GM18868 (cell line): Measurements from ENCODE around the gene GHRH.

Source experiments
- ATAC-seq: cut with Tn5 transposase; IDR thresholded peaks from one replicate; pipeline ENCODE4 v1.9.1; 2021; ENCODE audit warnings: mild to moderate bottlenecking, moderate library complexity; ENCODE audit not compliant: unreplicated experiment

GHRH gene

DNA sequence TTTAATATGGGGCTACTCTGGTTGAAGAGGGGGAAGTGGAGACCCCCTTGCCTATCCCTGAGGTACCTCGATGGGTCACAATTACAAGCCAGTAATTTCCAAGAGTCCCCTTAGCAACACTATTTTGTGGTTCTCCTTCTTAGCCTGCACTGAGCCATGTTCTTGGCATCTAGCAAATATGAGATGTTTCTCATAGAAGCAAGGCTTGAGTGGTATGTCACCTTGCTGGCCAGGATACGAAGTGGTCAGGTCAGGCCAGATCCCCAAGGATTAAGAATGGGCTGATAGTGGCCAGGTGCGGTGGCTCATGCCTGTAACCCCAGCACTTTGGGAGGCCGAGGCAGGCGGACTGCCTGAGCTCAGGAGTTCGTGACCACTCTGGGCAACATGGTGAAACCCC is 2.1 kb upstream of the GHRH start:
- no peak for ATAC-seq

DNA sequence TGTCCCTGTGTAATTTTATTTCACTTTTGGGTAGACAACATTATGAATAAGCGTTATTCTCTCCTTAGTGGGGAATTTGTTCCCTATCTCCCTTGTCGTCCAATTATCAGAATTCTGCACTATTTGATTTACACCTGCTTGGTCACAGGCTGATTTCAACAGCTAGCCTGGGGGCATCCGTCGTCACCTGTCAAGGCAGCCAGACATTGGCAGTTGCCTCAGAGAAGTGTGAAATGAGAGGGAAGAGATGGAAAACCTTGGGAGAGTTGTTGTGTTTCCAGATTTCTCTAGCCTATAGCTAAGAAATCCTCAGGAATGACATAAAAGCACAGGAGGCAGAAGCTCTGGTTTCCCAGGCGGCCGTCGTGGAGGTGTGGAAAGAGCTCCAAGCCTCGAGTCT is 891 bp upstream of the GHRH start:
- no peak for ATAC-seq

DNA sequence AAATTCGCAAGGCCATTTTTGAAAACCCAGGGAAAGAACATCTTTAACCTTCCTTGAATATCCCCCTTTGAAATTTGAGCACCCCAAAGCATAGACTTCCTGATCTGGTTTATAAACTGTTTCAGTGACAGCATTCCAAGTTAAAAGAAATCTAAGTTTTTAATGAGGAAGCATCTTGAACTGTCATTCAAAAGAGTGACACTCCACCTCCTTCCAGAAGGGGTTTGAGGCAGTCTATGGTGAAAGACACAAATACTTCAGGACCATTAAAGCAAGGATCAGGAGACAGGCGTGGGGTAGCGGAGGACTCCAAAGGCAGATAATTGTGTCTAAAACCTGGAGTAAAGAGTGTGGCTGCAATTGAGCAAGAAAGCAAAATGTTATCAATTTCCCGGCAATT is 691 bp downstream of the GHRH start:
- no peak for ATAC-seq

DNA sequence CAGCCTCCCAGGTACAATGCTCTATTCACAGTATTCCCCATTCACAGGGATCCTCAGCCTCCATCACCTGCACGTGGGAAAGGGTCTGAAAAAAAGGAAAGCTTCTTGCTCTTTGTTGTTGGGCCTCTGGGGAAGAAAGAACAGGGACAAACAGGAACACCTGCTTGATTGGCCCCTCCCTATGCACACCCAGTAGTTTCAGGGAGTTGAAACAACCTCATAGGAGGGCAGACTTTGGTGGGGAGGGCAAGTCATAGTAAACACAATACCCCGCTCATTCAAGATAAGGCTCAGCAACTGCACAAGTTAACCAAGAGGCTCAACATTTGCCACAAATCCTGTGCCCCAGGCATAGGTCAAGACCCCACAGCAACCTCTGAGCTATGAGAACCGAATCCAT is 1.7 kb downstream of the GHRH start:
- ATAC-seq = no peak

DNA sequence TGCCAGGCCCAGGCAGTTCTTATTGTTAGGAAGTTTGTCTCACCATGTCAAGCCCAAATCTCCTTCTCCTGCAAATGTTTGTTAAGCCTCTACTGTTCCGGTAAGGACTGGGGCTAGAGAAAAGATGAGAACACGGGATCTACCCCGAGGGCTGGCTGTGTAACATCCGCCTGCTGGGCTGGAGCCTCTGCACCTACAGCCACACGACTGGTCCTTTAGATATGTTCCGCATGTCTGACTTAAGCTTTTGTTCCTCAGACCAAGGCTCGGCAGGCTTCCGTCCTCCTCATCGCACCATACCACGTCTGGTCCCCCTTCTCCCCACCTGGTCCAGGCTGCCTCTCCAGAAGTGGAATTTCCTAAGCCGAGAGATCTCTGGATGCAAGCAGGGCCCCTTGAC is 2.6 kb downstream of the GHRH start:
- ATAC-seq = no peak

DNA sequence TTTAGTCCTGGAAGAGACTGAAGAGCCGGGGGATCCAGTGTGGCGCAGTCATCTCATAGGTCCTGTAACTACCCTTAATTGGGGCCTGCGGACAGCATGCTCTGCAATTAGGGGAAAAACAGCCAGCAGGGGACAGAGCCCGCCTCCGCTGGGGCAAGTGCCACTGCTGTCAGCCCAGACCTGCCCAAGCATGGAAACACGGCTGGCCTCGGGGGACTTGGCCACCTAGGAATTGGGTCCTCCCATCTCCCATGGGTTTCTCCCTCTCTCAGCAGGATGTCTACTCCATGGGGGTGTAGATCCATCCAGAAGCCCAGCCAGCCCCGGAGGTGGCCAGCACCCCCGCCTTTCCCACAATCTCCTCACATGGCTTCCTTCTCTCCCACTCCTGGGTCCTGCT is 3.6 kb downstream of the GHRH start:
- no peak for ATAC-seq

DNA sequence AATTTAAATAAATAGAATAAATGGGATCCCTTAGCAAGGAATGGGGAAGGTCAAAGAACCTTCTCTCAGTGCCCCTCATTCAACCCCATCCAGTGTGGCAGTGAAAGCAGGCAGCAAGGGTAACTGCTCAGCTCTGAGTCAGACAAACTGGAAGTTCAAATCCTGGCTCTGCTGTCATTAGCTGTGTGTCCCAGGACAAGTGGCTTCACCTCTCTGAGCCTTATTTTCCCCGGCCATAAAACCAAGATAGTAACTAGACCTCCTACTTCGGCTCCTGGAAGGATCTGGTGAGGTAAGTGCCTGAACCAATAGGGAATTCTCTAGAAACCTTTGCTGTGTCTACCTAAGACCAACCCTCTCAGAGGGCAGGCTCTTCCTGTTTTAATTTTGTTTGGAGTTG is 4.1 kb downstream of the GHRH start:
- no peak for ATAC-seq

DNA sequence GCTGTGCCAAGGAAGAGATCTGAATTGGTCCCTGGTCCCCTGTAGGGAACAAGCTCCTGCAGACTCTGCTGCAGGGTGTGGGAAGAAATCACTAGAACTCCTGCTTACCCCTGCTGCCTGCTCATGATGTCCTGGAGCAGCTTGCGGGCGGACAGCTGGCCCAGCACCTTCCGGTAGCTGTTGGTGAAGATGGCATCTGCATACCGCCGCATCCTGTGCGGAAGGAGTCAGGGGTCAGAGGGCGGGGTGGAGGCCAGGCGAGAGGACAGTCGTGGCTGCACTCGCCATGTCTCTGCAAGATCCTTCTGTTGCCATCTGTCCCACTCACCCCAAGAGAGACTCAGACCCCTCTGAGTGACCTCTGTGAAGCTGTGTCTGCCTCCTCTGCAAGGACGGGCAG is 5.3 kb downstream of the GHRH start:
- no peak for ATAC-seq

DNA sequence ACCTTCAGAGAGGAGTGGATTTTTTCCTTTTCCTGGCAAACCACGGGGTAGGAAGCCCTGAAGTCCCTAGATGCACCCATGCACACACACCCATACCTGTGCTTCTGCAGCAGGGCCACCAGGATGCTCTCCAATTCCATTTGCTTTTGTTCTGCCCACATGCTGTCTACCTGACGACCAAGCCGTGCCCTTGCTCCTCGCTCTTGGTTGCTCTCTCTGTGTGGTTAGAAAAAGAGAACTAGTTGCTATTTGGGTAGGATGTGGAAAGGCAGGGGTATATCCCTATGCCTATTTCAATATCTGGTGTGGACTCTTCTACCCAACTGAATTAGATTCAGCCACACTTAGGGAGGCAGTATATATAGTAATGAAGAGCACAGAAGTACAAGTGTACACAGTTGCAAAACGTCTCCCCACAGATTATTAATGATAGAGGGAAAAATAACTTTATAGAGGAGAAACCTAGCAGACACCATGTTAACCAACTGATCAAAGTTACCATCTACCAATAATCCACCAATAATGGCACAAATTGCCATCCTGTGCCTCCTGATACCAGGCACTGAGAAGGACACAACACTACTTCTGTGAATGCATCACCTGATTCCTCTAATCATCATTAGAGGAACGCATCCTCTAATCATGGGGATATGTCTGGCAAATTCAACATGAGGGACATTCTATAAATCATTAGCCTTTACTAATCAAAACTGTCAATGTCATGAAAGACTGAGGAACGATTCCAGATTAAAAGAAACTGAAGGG is 7.3 kb downstream of the GHRH start:
- ATAC-seq = no peak

DNA sequence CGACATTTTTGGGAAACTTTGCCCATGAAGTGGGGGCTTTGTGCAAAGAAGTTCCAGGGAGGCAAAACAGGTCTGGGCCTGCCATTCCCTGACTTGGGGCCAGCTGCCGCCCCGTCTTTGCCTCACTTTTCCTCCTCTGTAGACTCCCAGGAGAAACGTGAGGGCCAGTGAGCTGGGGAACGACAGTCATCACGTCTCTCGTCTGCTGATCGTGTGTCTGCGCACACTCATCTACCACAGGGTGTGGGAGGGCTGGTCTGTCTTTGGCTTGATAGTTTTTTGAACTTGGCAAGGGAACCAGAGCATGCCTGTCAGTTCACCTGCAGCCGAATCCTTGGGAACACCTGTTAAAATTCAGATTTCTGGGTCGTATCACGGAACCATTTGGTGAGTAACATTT is 8.5 kb downstream of the GHRH start:
- ATAC-seq = no peak

DNA sequence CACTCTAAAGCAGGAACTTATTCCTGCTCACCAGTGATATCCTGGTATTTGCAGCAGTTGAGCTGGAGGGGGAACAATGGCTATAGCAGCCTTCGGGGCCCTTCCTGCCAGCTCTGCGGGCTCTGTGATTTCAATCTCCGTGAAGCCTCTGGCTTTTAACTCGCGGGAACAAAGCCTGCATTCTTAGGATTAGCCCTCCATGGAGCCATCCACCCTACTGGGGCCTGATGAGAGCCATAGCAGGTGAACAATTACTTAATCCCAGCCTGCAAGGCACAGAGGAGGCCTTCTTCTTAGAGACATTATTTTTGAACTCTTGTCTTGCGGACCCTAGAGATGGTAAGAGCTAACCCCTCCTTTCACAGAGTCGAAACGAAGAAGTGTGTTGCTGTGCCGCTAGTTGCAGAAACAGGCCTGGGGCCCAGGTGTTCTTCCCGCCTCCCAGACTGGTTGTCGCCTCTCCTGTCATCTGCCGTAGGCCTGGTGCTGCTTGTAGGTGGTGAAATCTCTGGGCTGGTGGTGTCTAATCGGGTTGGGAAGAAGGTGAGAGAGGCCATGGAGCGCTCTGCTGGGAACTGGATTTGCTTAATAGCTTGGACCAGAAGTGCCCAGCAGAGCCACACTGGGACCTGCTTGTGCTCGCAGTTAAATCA is 9.7 kb downstream of the GHRH start:
- ATAC-seq = no peak

DNA sequence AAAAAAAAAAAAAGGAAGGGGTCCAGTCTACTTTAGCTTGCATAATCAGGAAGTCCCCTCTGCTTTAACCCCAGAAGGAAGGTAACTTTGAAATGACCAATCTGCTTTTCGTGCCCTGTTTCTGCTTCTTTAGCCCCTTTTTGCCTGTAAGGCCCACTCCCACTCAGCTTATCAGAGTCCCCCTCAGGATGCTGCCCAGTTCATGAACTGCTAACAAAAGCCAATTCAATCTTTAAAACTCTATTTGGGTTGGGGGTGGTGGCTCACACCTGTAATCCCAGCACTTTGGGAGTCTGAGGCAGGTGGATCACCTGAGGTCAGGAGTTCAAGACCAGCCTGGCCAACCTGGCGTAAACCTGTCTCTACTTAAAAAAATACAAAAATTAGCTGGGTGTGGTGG is 12.3 kb downstream of the GHRH start:
- ATAC-seq = no peak

DNA sequence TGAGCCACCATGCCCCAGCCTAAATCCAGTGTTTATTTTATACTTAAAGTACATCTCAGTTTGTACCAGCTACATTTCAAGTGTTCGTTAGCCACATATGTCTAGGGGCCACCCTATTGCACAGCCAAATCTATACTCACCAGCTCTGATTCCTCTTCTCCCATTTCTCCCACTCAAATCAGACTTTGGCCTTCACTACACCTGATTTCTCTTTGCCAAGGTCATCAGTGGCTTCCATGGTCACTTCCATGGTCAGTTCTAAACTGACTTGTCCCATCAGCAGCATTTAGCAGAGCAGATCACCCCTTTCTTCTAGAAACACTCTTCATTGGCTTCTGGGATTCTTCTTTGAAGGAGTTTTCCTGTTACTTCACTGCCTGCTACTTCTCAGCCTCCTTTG is 14.1 kb downstream of the GHRH start:
- ATAC-seq = no peak

DNA sequence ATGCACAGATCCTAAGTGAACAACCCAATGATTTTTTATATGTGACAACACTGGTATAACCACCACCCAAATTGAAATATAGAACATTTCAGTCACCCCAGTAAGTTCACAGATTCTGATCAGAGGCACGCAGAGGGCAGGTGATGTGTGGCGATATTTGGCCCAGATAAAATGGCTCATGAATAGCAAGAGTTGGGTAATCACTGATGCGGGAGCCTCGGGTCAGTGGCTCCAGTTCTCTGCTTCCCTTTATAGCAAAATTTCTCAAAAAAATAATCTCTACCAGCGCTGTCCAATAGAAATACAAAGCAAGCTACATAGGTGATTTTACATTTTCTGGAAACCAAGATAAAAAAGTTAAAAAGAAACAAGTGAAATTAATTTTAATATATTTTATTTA is 14.9 kb downstream of the GHRH start:
- no peak for ATAC-seq

DNA sequence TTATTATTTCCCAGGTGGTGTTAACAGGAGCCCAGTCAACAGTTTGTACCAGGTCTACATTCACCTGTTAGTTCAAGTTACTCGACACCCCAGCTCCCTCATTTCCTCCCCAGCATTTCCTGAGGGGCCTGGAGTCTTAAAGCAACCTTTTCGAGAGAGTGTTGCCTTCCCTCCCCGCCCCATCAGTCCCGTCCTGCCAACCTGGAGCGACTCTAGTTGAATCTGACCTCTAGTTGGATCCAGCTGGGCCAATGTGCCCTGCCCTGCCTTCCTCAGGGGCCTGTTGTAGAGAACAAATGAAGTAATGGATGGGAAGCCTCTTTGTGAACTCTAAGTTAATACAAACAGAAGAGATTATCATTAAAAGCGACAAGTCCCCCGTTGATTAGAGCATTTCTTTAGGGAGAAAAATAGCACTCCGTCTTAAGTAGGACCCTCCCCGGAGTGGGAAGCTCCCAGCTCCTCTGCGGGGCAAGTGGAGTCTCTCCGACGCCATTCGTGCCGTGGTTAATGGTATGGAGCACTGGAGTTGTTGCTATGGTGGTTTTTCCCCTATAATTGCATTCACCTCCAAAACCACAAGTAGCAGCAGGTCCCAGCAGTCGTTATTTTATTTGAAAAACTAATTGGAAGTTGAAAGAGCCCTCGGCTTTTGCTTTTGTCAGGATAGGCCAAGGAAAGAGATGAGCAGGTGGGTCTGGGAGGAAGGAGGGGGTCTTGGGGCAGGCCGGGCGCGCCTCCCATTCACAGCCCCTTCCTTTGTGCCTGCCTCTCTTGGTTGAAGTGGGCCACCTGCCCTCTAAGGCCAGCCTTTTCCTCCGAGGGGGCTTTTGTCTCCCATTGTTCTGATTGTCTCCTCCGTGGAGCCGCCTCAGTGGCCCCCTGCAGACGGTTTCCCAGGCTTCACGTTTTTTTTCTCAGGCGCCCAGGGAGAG is 16.1 kb downstream of the GHRH start:
- no peak for ATAC-seq

DNA sequence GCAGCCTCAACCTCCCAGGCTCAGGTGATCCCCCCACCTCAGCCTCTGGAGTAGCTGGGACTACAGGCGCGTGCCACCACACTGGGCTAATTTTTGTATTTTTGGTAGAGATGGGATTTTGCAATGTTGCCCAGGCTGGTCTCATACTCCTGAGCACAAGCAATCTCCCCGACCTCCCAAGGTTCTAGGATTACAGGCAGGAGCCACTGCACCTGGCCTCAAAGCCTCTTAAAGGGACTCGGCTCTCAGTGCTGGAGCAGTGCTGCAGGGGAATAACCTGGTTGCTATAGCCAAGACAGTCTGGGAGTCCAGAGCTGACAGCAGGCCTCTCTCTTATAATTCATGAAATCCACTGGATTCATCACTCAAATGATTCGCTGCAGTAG is 17.0 kb downstream of the GHRH start:
- ATAC-seq = no peak

DNA sequence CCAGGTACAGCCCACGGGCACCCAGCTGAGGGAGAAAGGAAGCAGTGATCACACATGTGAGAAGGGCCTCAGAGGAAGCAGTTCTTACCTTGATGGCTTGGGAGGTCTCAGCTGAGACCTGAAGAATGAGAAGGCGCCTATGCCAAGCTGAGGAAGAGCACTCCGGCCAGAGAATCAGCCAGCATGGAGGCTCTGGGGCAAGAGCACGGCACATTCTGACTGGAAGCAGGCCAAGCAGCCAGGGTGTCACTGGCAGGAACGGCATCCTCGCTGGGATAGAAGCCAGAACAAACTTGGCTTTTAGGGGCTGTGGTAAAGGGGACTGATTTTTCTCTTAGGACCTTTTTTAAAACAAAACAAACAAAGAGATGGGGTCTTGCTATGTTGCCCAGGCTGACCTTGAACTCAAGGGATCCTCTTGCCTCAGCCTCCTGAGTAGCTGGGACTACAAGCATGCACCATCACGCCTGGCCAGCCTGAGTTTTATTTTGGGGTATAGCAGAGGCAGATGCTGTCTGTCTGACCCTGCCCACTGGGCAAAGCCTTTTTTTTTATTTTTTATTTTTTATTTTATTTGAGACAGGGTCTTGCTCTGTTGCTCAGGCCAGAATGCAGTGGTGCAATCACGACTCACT is 17.6 kb downstream of the GHRH start:
- ATAC-seq = no peak

DNA sequence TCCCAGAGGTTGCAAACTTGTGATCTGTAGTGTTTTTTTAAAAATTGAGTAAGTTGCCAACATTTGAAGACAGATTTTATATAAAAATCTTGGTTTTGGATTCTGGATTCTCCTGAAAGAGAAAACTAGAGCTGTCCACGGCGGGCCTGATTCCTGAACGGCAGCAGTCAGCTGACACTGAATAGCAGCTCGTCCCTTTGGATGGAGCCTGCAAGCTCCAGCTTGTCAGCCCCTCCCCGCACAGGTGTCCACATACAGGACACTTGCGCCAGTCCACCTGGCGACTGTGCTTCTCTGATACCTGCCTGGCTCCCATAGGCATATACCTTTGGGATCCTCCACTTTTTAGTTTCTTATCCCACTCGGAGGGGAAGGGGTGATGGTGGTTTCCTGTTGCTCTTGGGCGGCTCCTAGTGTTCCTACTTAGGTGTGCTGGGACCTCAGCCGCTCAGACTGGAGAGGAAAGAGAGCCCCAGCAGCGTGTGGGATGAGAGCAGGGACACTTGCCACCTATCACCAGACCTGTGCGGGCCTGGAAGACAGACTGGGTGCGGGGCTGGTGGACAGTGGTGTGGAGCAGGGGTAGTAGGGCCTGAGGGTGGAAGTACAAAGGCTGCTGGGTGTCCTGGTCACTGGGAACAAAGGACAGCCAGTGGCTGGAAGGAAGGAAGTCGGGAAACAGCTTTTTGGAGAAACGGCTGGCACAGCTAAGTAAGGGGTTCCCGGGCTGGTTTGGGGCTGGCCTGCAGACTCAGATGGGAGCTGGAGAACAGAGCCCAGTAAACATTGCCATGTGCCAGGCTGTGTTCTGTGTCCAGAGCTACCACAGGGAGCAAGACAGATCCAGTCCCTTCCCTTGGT is 18.3 kb downstream of the GHRH start:
- ATAC-seq = no peak

DNA sequence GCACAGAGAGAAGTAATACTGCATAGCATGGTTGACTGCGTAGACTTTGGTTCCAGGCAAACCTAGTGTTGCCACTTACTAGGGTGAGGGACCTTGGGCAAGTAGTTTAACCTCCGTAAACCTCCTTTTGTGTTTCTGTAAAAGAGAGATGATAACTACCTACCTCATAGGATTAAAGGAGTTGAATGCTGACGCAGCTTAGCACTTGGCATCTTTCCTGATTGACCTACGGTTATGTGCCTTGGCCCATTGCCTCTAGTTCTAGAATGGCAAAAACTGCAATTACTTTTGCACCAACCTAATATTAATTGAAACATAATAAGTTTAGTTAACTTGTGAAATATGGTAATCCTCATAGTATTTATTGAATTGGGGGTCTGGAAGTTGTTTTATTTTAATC is 19.1 kb downstream of the GHRH start:
- ATAC-seq = no peak

DNA sequence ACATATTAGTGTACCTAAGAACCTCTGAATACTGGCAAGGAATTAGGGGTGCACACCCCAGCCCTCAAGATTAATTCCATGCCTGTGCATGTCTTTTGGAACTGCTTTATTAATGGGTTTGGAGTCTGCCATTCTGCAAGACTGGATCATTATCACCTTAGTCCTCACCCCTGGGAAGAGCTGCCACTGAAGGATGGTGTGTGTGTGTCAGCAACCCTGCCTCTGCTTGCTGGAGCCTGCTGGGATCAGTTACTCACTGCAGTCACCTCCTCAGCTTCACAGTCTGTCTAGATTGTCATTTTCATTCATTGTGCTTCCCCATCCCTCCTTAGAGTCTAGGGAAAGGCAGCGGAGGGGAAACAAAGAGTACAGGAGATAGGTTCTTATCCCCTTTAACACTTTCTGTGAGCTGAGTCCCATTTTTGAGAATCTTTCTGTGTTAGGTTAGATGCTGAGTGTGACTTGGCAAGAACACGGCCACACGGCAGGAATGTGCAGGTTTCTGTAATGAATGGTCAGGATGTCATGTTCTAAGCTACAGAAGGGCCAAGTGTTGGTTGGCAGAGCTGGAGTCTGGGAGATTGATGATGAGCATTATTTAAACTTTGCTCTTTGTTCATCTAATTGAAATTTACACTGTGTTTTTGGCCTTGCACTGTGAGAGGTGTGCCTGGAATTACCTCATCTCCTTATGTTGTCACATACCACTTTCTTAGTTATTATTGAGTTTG is 21.1 kb downstream of the GHRH start:
- ATAC-seq = no peak
